ENCODE measurements around the gene EXD3.
"Not testable (repeated sequence)": the region's sequence is repeated elsewhere in the genome, so short reads cannot be mapped to it uniquely, and the experiment has no call there.

The EXD3 gene

DNA sequence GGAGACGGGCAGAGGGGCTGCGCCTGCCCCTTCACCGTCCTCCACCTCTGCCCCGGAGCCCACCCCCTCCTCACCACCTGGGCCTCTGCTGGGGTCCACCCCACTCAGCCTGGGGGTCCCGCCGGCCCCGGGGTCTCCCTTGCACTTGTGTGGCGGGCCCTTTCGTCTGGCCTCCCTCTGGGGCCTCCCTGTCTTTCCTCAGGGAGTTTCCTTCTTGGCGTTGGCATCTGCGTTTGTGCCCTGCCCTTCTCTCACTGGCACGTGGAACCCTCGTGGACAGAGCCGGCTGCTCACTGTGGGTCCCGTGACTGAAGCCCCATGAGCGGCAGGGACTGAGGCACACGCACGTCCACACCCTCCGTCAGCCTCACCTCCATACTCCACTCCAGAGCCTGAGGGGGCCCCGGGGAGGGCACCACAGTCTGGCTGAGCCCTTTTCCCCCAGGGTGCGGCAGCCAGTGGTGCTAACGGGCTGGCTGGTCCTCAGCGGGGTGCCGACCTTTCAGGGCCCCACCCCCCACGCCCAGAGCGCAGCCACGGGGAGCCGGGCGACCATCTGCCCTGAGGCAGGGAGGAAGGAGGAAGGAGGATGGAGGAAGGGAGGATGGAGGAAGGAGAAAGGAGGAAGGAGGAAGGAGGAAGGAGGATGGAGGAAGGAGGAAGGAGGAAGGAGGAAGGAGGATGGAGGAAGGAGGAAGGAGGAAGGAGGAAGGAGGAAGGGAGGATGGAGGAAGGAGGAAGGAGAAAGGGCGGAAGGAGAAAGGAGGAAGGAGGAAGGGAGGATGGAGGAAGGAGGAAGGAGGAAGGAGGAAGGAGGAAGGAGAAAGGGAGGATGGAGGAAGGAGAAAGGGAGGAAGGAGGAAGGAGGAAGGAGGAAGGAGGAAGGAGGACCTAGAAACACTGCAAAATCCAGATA is 67.9 kb downstream of the EXD3 start:
- no peak for DNase-seq

DNA sequence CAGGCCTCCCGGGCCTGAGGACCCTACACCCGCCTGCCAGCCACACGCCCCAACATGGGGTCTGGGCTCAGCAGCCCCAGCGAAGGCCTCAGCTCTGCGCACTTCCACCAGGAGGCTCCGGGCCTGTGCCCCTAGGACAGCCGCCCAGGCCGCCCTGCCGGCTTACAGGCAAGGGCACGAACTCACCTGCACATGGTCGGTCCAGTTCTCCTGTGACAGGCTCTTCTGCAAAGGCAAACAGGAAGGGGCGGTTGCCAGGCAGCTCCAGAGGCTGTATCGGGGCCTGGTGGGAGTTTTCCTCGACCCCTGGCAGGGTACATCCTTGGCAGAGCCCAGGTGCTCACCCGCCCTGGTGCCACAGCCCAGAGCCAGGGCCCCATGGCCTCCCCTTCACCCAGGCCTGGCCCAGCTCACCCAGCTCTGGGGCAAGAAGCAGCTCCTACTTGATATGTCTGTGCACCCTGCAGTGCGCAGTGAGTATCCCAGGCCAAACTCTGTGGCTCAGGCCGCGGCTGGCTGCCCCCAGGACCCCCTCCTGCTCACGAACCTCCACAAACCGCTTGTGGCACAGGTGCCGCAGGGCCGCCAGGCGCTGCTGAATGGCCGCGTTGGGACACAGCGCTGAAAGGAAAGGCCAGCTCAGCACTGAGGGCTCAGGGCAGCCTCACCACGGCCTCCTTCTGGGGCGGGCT is 68.7 kb downstream of the EXD3 start:
- DNase-seq = no peak

DNA sequence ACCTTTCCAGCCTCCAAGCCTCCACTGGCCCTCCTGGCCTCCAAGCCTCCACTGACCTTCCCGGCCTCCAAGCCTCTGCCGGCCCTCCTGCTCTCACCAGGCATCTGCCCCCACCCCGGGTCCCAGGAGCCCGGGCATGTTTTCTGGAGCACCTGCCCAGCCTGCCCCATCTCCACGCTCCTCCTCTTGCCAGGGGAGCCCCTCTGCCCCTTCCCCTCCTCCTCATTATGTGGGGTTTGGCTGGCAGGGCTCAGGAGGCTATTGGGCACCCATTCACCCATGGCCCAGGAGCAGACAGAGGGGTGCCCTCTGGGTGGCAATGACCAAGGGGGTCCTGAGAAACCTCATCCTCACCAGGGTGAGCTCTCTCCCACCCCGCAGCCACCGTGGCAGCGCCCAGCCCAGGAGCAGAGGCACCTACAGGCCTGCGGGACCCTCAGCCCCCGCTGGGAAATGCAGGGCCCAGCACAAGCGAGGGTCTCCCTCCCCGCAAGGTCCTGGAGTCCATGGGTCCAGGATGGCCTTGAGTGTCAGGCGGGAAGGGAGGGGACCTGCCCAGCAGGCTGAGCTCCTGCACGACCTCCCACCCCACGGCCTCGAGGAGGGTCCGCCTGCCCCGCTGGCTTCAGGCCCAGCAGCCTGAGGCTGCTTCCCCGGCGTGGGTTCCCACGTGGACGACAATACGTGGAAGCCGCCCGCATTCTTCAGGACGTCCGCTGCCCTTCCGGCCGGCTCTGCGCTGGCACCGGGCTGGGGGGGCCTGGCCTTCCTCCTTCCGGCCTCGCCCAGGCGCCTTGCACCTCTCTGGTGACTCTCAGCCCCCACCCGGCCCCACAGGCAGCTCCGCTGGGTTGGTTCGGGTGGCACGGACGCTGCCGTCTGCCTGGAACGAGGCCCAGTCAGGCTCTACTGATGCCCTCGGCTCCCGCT is 69.5 kb downstream of the EXD3 start:
- DNase-seq = no peak

DNA sequence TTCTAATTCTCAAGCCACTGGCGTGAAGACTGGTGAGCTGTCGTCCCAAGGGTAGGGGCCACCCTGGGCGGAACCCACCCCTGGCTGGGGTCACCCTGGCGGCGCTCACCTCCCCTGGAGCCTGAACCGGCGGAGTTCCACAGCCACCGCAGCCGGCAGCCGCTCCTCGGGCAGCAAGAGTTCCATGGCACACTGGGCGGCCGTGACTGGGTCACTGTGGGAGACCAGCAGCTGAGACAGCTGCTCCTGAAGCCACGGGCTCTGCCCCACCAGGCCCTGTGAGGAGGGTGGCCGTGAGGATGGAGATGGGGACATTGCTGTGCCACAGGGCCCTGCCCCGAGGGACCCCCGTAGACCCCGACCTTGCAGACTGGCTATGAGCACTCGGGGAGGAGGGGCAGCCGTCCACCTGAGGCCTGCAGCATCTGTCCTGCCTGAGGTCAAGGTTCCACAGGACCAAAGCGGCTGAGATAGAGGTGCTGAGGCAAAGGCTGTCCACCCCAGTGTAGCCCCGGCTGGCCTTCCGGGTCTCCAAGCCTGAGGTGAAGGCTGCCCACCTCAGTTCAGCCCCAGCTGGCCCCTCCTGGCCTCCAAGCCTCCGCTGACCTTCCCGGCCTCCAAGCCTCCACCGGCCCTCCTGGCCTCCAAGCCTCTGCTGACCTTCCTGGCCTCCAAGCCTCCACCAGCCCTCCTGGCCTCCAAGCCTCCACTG is 70.3 kb downstream of the EXD3 start:
- DNase-seq = no peak

DNA sequence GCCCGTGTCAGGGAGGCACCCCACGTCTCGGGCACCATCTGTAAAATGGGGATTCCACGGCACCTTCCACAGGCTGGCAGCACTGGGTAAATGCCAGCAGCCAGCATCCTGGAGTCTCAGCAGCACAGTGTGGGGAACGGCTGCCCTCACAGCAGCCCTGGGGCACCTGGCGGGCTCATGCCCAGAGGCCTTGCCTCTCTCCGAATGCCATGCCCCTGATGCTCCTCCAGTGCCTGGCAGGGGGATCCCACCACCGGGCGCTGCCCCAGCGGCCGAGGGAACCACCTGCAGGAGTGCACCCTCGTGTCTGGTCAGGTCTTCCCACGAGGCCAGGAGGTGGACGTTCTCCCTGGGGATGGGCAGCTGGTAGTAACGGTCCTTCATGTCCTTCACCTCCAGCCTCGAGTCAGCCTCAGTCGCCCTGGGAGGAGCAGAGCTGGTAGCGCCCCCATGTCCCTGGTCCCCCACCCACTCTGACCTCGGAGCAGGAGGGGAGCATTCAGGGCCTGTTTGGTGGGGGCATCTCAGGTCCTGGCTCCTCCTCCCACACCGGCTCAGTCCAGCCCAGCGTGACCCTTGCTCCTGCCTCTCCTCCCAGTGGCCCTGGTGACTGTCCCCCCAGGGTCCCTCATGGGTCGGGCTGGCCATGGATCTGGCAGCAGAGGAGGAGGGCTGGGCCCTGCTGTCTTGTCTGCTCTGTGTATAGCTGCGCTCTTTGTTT is 71.0 kb downstream of the EXD3 start:
- DNase-seq = no peak

DNA sequence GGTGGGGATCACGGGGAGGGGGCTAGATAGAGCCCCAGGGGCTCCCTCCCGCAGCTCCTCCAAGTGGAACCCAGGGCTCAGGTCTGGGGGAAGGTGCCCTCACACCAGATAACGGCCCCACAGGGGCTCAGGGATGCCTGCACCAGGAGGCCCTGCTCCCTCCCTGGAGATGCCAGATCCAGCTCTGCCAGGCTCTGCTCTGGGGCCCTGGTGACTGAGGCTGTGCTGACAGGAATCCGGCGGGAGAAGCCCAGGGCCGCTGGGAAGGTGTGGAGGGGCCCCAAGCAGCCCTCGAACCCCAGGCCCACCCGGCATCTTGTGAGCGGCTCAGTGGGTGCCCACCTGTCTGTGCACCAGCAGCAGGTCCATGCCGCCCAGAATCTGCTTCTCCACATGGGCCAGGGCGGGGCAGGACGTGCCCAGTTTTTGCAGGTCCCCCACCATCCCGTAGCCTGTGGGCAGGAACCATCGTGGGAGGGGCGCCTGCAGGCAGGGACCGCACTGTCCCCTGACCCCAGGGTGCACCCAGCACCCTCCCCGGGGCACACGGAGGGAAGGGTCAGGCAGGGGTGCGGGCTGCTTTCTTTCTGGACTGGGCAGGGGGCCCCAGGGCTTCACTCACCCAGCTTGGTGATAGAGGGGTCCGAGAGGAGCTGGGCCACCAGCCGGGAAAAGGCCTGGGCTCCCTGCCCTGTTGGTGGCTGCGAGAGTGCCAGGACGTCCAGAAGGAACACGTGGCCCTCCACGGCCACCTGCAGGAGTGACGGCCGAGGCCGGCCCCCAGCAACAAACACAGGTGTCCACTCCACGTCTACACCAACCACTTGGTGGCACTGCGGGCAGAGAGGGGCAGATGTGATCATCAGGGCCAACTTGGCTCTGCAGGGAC is 72.0 kb downstream of the EXD3 start:
- DNase-seq = no peak

DNA sequence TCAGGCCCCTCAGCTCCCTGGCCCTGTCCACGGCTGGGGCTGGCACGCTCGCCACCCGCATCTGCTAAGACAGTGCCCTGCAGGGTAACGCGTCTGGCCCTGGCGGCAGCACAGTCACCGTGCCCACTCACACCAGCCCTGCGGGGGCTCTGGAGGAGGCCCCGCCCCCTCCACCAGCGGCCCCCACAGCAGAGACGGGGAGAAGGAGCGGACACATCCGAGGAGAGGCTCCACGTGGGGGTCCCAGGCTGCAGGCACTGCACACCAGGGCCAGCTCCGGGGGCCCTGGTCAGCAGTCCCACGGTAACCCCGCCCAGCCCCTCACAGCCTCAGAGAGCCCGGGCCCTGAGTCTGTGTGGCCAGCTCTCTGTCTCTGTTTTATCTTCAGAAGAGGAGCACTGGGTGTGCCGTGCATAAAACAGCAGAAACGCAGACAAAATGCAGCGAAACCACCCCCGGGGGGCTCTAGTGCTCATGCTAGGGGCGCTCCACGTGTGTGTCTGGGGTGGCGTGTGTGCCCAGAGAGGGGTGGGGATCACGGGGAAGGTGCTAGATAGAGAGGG is 73.4 kb downstream of the EXD3 start:
- no peak for DNase-seq

DNA sequence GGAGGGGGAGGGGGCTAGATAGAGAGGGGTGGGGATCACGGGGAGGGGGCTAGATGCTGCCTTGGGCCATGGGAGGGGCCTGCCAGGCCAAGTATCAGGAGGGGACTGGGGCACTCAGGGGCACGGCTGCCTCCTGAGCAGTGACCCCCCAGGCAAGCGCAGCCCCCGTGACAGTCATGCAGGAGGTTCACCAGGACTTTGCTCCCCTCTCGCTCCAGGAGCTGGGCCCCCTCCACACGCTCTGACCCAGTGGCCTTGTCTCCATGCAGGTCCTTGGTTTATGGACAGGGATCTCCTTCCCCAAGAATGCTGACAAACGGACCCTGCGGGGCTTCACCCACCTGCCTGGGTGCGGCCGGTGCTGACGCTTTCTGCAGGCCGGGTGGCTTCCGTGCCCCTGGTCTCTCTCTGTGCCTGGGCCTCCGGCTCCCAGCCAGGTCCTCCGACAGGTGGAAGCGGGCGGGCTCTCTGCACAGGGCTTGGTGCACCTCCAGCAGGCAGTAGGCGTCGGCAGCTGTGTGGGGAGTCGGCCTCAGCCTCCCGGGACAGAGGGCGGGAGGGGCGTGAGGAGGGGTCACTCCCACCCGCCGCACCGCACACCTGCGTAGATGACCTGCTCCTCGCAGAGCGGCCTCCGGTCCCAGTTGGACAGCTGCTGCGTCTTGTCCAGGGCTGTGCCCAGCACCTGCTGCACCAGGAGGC is 74.0 kb downstream of the EXD3 start:
- DNase-seq = no peak

DNA sequence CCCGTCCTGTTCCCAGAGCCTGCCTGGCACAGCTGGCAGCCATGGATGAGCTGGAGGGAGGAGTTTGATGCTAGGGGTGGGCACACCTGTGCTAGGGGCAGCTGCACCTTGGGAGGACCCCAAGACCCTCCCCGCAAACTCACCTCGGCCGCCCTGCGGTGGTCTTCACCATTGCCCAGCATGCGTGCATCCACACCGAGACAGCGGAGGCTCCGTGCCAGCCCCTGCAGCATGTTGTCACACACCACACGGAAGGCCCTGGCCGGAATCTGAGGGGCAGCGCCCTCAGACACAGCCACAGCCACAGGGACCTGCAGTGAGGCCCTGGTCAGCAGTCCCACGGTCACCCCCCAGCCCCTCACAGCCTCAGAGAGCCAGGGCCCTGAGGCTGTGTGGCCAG is 75.0 kb downstream of the EXD3 start:
- DNase-seq = no peak

DNA sequence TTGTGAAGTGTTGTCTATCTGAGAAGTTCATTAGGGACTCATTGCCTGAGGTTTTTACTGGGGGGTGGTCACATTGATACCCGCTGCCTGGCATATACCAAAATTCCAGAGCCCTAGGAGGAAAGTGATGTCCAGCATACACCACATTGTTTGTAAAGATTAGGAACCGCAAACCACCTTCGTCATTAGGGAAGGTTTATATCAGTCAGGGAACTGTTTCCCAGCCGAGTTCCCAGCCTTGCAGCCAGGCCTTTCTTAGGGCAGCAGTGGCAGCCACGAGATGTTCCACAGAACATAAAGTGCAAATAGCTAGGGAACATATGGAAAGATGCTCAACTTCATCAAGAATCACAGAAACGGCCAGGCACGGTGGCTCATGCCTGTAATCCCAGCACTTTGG is 80.5 kb downstream of the EXD3 start:
- DNase-seq = no peak

DNA sequence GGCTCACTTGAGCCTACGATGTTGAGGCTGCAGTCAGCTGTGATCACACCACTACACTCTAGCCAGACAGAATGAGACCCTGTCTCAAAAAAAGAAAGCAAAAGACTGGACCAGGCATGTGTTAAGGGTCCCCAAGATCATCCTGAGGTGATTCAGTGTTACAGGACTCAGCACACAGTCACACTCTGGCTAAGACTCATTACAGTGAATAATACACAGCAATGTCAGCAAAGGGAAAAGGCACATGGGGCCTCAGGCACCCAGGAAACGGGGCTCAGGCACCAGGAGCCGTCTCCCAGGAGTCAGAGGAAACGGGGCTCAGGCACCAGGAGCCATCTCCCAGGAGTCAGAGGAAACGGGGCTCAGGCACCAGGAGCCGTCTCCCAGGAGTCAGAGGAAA is 81.7 kb downstream of the EXD3 start:
- no peak for DNase-seq

DNA sequence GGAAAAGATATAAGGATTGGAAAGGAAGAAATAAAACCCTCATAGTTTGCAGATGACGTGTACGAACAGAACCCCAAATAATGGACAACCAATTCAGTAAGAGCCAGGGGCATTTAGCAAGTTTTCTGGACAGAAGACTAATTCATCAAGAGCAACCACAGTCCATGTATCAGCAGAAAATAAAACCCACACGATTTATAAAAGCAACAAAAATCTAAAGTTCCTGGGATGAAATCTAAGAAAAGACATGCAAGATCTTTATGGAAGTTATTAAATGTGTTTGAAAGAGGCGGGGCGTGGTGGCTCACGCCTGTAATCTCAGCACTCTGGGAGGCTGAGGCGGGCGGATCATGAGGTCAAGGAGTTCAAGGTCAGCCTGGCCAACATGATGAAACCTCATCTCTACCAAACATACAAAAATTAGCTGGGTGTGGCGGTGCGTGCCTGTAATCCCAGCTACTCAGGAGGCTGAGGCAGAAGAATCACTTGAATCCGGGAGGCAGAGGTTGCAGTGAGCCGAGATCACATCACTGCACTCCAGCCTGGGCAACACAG is 83.0 kb downstream of the EXD3 start:
- not testable (repeated sequence) for DNase-seq

DNA sequence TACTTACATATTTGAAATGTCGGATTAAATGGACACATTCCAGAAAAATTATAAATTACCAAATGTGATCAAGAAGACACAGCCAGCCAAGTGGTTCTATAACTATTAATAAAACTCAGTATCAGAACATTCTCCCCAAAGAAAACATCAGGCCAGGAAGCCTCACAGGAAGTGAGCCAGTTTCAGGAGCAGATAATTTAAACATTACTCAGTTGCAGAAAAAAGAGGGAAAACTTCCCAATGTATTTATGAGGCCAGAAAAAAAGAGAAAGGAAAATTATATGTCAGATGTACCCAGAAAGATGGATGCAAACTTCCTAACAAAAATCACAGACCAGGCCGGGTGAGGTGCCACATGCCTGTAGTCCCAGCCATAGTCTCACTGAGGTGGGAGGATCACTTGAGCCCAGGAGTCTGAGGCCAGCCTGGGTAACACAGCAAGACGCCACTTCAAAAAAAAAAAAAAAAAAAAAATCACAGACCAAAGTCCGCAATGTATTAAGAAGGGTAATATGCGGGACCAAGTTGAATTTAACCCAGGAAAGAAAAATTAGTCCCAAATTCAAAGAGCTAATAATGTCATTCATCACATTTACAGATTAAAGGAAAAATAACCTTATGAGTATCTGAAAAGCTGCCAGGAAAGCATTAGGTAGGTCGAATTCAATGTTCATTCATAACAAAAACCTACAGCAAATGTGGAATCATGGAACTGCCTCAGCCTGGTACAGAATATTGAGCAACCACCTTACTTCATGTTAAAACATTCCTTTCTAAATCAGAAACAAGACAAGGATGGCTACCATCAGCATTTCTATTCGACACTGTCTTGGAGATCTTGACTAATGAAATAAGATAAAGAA is 83.7 kb downstream of the EXD3 start:
- no peak for DNase-seq

DNA sequence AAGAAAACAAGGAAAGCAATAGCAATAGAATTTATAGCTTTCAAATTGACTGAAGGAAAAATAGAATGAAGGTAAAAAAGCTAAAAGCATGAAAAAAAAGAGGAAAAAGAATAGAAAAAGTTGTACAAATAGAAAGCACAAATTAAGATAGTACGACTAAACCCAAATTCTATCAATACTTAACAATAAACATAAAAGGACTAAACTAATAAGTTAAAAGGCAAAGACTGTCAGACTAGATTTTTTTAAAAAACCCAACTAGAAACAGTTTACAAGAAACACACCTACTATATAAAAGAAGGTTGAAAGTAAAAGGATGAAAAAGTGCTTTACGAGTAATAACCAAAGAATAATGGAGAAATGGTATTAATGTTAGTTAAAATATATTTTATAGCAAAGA is 86.2 kb downstream of the EXD3 start:
- no peak for DNase-seq

DNA sequence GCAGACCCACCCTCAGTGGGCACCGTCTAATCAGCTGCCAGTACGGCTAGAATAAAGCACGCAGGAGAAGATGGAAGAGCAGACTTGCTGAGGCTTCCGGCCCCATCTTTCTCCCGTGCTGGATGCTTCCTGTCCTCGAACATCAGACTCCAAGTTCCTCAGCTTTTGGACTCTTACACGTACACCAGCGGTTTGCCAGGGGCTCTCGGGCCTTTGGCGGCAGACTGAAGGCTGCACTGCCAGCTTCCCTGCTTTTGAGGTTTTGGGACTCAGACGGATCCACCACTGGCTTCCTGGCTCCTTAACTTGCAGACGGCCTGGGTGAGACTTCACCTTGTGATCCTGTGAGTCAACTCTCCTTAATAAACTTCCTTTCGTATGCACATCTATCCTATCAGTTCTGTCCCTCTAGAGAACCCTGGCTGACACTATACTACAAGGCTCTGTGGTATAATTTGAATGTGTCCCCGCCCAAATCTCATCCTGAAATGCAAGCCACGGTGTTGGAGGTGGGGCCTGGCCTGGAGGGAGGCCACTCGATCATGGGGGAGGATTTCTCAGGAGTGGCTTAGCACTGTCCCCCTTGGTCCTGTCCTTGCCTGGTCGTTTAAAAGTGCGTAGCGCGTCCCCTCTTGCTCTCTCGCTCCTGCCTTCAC is 89.8 kb downstream of the EXD3 start:
- no peak for DNase-seq

DNA sequence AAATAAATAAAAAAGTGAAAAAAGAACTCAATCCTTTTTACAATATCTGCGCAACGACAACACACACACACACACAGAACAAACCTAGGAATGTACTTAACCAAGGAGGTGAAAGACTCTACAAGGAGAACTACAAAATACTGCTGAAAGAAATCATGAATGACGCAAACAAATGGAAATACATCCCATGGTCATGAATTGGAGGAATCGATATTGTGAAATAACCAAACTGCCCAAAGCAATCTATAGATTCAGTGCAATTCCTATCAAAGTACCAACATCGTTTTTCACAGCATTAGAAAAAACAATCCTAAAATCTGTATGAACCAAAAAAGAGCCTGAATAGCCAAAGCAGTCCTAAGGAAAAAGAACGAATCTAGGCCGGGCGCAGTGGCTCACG is 91.0 kb downstream of the EXD3 start:
- DNase-seq = no peak

DNA sequence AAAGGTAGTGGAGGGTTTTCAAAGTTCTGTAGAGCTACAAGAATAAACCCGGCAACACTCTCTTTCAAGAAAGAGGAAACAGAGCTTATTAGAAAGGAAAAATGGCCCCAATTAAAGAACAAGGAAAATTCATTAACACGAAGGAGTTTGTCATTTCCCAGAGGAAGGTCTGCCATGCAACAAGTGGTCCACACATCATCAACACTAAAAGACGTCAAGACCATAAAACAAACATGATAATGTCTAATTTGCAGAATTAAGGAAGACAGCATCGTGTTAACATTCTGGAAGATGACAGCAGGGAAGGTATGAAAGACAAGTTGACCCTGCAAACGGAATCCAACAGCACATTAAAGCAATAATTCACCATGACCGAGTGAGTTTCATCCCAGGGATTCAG is 92.3 kb downstream of the EXD3 start:
- DNase-seq = no peak

DNA sequence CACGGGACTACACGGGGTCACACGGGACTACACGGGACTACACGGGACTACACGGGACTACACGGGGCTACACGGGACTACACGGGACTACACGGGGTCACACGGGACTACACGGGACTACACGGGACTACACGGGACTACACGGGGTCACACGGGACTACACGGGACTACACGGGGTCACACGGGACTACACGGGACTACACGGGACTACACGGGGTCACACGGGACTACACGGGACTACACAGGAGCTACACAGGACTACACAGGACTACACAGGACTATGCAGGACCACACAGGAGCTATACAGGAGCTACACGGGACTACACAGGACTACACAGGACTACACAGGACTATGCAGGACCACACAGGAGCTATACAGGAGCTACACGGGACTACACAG is 93.4 kb downstream of the EXD3 start:
- DNase-seq = not testable (repeated sequence)

Data from stimulated activated CD4-positive, alpha-beta T cell treated with anti-CD3 and anti-CD28 coated beads, Interleukin-4, amount 100 ng/mL, for 4 hours (primary cell).